ENCODE results near the gene RNF34.

Gene RNF34

GRCh38 chr12:121440768-121441167 lies 40.9 kb downstream of the RNF34 start:
- no peak for DNase-seq

DNA sequence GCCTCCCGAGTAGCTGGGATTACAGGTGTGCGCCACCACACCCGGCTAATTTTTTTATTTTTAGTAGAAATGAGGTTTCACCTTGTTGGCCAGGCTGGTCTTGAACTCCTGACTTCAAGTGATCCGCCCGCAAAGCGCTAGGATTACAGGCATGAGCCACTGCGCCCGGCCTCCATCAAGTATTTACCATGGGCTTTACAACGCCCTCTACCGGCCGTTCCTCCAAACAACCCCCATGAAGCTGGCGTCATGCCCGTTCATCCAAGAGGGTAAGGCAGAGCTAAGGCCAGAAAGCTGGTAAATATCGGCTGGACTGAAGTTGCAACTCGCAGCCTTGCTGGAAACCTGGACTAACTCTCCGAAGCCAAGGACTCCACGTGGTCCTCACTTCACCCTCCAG lies 41.6 kb downstream of the RNF34 start:
- no peak for DNase-seq

DNA sequence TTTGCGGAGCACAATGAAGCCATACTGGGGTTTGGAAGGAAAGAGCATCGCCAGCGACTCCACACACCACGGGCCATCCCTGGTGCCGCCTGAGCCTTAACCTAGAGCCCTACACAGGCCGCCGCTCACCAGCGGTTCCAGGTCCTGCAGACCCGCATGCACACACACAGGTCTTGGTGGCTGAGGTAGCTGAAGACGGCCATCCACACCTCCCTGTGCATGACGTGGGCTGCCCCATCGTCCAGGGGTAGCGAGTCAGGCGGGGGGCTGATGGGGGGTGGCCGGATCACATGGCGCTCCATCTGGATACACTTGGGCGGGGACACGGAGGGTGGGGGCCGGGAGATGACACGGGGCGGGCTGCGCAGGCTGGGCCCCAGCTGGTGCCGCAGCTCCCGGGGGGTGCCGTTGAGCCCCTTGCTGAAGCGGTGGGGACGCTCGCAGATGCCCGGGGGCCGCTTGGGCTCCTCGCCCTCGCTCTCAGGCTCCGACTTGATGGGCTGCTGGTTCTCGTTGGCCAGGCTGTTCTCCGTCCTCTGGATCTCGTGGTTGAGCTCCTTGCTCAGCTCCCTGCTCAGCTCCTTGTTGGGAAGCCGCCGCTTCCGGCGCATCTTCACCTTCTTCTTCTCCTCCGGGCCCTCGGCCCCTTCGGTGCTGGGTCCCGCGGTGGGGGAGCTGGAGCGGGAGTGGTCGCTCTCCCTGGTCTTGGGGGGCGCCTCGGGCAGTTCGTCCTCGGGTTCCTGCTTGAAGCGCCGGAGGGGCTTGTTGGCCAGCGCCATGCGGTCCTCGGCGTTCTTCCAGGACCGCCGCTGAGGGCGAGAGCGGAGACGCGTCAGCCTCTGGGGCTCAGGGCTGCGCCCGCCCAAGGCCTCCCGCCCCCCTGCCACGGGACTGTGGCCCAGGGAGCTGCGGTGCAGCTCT lies 42.4 kb downstream of the RNF34 start:
- no peak for DNase-seq

DNA sequence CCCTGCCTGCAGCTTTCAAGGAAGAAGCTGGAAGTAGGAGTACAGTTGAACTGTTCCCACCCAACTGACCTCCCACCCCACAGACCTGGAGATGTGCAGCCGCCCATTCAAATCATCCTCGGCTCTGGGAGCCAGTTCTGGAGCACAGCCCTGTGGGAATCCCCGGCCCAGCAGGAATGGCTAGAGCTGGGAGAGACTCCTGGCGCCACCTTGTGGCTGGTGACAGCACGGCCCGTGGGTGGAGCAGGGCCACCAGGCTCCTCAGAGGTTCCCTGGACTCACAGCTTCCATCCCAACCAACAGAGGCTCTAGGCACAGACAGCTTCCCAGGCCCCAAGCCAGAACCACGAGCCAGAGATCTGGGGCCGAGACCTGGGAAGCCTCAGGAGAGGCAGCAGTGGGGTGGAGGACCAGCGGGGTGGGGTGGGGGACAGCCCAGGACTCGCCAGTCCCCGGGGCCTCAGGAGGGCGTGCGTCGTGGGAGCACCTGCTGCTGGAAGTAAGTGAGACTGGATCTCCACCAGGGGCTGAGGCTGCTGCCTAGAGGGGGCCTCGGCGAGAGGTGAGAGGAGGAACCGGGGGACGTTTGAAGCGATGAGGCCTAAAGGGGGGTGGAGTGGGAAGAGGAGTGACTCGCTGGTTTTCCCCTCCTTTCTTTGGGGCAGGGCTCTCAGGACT lies 43.4 kb downstream of the RNF34 start:
- DNase-seq, result peak; percentile 36

DNA sequence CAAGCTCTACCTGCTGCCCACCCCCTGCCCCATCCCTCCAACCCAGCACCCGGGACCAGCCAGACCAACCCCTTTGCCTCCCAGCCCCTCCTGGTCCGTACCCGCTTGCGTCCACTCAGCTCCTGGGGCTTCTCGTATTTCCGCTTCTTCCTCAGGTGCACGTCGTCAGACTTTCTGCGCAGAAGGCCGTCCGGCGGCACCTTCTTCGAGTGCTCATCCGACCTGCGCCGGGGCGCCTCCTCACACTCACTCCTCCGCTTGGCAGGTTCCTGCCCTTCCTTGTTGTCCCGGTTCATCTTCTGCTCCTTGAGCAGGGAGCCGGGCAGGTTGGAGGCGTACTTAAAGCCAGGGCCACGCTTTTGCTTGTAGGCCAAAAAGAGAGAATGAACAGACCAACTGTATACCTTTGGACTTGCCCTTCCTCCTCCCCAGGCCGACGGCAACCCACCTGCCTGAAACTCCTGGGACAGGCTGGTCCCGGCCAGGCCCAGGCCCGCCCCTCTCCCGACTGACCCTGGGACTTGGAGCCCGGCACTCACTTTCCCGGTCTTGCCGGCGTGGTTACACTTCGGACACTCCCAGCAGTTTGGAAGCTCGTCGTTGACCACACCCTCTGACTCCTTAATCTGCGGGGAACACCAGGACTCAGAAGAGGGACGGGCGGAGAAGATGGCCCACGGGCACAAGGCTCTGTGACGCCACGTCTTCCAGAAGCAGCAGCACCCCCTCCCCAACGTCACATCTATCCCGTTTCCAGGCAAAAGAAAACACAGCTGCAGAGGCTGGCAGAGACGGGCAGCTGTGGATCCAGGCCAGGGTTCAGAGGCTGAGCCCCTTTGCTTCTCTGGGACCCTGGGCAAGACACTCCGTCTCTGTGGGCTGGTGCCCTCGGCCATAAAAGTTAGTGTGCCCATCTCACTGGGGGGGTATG lies 44.3 kb downstream of the RNF34 start:
- DNase-seq, result no peak

DNA sequence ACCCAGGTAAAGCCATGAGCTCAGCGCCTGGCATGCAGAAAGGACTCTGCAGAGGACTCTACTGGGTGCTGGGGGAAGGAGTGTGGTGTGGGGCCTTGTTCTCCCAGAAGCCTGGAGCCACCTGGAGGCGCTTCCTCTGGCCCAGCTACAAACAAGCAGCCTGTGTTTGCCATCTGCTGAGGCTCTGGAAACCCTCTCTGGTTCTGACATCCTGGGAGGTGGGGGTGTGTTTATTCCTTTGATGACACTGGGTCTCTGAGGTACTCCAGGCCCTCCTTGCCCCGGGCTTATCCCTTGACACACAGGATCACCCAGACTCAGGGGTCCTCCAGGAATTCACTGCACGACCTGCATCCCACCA lies 44.9 kb downstream of the RNF34 start:
- DNase-seq, result no peak

GRCh38 chr12:121446750-121447149 lies 46.8 kb downstream of the RNF34 start:
- no peak for DNase-seq

DNA sequence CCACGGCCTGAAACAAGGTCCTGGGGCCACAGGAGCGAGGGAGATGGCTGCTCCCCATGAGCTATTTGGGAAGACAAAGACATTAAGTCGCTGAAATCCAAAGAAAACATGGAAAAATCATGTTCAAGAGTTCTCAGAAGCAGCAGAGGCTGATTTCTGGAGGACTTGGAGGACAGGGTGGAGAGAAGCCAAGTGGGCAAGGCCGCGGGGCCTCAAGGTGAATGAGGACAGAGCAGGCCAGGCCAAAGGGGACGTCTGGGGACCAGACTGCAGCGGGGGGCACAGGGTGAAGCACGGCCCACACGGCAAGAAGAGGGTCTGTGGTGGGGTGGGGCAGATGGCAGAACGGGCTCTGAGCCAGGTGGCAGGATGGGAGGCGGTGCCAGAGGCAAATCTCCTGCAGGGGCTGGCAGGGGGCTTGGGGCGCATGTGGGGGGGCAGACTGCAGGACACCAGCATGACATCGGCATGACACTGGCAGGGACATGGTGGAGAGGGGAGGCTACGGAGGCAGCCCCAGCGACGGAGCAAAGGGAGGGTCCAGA lies 48.9 kb downstream of the RNF34 start:
- DNase-seq, result no peak

DNA sequence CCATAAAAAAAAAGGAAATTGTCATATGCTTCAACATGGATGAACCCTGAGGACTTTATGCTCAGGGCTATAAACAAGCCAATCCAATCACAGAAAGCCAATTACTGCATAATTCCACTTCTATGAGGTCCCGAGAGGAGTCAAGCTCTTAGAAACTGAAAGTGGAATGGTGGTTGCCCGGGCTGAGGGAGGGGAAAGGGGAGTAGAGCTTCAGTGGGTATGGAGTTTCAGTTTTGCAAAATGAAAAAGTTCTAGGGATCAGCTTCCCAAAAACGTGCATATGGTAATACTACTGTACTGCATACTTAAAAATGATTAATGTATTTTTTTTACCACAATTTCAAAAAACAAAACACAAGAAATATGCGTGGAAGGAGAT lies 52.0 kb downstream of the RNF34 start:
- no peak for DNase-seq

DNA sequence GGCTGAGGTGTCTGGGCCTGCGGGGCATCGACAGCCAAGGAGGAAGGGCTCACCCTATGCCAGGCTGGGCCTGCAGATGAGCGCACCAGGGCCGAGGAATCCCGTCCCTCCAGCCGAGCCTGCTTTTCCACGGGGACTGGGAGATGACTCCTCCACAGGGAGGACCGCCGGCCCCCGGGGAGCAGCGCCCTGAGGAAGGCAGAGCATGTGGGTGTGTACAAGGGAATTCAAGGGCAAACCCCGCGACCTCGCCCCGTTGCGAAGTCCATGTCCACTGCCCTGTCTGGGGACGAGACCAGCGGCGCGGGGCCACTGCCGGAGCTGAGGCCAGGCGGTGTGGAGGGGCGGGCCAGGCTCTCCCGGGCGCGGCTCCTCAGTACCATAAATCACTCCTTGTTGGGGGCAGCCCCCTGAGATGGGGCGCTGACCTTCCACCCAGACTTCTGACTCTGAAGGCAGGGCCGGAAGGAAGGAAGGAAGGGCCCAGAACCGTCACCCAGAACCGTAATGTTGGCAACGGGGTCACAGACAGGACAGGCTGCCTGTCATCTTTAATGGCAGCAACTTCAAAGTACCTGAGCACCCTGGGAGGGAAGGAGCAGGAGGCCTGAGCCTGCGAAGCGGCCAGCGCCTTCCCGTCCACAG lies 52.5 kb downstream of the RNF34 start:
- no peak for DNase-seq

- DNase-seq, result no peak
These were observed 53.1 kb downstream of the RNF34 start for GRCh38 chr12:121452985-121453360.

GRCh38 chr12:121453629-121454028 lies 53.7 kb downstream of the RNF34 start:
- DNase-seq, result no peak

DNA sequence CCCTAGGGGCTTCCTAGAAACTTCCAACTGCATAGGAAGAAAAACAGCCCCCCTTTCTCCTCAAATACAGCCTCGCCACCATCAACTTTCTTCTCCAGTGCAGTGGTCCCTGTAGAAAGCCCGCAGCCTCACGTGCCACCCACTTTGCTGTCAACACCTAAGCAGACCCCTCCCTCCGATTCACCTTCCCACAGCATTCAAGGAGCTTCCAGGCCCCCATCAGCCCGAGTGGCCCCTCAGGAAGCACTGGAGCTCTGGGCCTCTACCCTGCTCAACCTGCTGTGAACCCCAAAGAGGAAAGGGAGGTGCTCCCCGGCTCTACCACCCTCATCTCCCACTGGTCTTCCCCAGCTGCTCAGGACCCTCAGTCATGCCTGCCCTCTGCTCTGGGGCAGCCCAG lies 55.0 kb downstream of the RNF34 start:
- DNase-seq, result no peak

DNA sequence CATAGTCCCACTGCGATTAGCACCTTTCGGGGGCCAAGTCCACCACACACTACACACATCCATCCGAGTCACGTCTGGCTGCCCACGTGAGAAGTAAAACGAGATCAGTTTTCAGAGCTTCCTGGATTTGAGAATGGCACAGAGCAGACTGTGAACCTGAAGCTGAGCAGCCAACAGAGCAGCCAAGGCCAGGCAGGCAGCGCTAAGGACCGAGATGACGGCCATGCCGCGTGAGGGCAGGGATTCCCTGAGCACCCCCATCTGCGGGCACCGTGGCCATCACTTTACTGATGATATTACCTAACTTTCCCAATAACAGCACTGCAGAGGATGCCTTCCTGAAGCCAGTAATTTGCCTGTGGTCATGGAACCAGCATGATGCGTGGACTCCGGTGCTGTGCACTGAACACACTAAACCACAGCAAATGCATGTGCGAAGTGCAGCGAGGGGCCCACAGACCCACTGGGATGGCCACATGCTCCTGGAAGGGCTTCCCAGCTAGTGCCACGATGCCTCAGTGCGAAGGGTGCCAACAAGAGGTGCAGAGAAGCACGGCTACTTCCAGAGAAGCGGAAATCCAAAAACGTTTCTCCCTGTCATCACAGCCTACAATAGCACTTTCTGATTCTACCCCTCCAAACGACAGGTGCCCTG lies 56.0 kb downstream of the RNF34 start:
- no peak for DNase-seq

DNA sequence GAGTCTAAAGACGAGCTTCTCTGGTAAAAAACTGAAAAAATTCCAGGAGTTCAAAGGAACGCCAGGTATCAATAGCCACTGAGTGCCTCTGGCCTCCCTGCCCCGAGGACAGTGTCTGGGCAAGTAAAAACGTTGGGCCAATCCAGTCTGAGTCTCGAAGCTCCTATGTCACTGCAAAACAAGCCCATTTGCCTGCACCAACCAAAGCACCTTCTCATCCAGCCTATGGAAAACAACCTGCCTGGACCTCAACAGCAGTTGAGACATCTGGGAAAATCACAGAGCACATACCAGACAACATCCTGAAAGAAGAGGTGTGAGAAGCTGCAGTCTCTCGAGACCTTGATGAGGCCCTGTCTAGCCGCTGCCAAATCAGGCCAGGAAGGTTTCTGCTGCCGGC lies 56.6 kb downstream of the RNF34 start:
- no peak for DNase-seq

GRCh38 chr12:121461048-121461447 lies 61.1 kb downstream of the RNF34 start:
- no peak for DNase-seq

DNA sequence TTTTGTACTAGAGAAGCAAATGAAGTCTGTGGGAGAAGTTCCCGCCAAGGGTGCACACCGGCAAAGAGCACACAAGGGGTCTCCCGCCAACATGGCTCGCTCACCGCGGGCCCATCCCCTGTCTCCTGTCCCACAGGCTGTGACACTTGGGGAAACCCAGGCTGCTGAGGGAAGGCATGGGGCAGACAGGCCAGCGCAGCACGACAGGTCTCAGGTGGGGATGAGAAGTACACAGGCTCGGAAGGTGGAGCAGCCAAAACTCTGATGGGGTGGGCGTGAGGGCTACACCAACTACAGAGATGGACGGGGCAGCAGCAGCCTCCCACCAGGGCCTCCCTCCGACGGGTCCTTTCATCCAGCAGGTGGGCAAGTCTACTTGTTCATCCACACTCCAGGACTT lies 64.4 kb downstream of the RNF34 start:
- DNase-seq, result no peak

DNA sequence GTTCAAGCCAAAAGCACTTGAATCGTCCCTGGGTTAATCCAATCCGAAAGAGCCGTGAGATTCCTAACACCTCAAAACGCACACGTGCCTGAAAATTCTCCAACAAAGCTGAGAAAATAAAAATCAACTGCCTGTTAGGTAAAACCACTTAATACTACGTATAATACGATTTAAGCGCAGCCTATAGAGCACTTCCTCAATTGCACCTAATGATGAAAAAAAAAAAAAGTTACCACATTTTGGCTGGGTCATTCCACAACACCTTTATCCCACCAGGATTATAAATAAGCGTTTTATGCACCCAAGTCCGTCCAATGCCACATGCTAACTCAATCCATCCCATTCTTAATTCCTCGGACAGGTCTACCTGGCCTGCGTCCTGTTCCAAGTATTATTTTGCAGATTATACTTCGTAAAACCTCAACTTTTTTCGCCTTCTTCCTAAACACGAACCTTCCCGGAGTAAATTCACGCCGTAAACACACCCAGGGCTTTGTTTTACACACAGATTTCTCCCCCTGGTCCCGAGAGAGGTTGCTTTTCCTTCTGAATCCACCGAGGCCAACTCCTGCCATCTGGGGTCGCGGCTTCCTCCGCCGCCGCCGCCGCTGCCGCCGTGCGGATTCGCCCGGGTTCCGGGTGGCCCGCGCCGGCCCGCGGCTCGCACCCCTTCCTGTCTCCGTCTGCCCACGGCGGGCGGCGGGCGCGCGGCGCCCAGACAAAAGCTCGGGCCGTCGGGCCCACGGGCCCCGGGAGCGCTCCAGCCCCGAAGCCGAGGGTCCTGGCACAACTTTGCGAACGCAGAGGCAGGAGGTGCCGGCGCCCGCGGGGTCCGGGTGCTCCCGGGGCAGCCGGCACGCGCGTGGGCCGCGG lies 66.2 kb downstream of the RNF34 start:
- peak; percentile 12 for DNase-seq

GRCh38 chr12:121466794-121467637 lies 67.1 kb downstream of the RNF34 start:
- peak; percentile 89 for DNase-seq
